ENCODE results near the gene GLI1.

GLI1 gene

DNA sequence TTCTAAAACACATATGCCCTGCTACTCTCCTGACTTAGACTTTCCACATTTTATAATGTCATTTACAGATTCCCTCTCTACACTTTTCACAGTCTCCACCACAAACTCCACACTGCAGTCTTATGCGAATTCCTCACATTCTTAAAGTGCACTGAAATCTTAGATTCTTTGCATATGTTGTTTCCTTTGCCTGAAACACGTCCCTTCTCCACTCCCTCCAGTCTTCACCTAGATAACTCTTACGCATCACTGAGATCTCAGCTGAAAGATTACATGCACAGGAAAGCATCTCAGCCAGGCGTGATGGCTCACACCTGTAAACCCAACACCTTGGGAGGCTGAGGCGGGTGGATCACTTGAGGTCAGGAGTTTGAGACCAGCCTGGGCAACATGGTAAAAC is 23.9 kb downstream of the GLI1 start:
- TF ChIP-seq, protein P1, sequence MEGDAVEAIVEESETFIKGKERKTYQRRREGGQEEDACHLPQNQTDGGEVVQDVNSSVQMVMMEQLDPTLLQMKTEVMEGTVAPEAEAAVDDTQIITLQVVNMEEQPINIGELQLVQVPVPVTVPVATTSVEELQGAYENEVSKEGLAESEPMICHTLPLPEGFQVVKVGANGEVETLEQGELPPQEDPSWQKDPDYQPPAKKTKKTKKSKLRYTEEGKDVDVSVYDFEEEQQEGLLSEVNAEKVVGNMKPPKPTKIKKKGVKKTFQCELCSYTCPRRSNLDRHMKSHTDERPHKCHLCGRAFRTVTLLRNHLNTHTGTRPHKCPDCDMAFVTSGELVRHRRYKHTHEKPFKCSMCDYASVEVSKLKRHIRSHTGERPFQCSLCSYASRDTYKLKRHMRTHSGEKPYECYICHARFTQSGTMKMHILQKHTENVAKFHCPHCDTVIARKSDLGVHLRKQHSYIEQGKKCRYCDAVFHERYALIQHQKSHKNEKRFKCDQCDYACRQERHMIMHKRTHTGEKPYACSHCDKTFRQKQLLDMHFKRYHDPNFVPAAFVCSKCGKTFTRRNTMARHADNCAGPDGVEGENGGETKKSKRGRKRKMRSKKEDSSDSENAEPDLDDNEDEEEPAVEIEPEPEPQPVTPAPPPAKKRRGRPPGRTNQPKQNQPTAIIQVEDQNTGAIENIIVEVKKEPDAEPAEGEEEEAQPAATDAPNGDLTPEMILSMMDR (IDR thresholded peaks at IDR 0.05): no peak
- H3K27ac ChIP-seq: no peak overlapping the region
- no peak overlapping the region for H3K4me3 ChIP-seq
- DNase-seq (ENCODE audit: low spot score): no peak

DNA sequence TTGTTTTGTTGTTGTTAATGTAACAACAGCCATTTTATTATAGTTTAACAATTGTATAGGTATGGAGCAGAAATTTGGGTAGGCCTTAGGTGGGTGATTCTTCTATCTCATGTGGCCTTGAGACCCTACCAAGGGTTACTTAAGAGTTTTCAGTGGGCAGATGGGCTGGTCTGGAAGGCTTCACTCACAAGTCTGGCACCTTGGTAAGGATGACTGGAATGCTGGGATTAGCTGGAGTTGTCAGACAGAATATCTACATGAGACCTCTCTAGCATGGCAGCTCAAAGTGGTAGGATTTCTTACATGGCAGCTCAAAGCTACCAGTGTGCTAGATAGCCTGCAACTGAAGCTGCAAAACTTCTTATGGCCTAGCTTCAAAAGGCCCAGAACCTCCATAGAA is 26.1 kb downstream of the GLI1 start:
- DNase-seq (ENCODE audit: low spot score): no peak
- TF ChIP-seq, protein P1 (IDR thresholded peaks at IDR 0.05): no peak
- no peak overlapping the region for H3K4me3 ChIP-seq

DNA sequence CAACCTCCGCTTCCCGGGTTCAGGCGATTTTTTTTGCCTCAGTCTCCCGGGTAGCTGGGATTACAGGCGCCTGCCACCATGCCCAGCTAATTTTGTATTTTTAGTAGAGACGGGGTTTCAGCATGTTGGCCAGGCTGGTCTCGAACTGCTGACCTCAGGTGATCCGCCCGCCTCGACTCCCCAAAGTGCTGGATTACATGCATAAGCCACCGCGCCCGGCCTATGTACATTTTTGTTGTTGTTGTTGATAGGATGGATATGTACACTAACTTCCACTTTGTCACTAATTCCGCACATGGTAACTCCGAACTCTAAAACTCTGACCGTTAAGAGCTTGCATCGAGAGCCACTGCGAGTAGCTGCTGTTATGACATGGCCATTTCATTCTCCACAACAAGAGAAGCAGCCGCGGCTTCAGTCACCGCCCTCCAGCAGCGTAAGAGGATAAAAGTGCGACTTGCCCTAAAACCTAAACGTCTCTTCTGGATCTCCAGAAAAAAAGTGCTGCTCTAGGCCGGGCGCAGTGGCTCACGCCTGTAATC is 27.5 kb downstream of the GLI1 start:
- Histone ChIP-seq H3K4me3 (peak overlapping the region; percentile 100), H3K27ac (peak overlapping the region in 1 of 2 donors; percentile 58)
- TF ChIP-seq, protein P1 (IDR thresholded peaks at IDR 0.05): no peak
- DNase-seq (ENCODE audit: low spot score): no peak

More for the DNA sequence above, 26.1 kb downstream of the GLI1 start:
- H3K27ac ChIP-seq: no peak overlapping the region

DNA sequence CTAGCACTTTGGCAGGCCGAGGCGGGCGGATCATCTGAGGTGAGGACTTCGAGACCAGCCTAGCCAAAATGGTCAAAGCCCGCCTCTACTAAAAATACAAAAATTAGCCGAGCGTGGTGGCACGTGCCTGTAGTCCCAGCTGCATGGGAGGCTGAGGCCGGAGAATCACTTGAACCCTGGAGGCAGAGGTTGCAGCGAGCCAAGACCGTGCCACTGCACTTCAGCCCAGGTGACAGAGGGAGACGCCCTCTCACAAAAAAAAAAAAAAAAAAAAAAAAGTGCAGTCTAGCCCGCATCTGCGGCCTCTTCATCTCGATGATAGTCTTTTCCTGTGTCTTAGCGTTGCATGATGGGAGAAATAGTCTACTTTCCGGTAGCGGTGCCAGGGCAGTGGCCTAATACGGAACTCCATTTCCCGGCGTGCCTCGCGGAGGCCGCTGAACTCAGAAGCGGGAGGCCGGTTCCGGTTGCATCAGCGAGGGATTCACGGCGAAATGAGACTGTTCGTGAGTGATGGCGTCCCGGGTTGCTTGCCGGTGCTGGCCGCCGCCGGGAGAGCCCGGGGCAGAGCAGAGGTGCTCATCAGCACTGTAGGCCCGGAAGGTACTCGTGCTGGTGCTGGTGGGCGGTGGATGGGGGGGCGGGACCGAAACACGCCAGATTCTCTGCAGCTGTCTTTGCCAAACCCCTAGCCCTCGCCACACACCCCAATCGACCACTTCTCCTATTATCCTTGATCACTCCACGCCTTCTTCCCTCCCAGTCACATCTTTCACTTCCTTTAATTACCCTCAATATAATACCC is 28.2 kb downstream of the GLI1 start, which contains the start of gene MARS1:
MARS1 (plus strand) TSS at position 472 of the 805 bp plus-strand sequence; CDS start at position 495, 23 bp downstream.
- H3K27ac ChIP-seq: peak within 1 kb of the TSS; percentile 62 to 96
- TF ChIP-seq, protein P1 (IDR thresholded peaks at IDR 0.05): no peak
- peak; percentile 94 for DNase-seq (ENCODE audit: low spot score)
- peak within 1 kb of the TSS; percentile 100 for H3K4me3 ChIP-seq

DNA sequence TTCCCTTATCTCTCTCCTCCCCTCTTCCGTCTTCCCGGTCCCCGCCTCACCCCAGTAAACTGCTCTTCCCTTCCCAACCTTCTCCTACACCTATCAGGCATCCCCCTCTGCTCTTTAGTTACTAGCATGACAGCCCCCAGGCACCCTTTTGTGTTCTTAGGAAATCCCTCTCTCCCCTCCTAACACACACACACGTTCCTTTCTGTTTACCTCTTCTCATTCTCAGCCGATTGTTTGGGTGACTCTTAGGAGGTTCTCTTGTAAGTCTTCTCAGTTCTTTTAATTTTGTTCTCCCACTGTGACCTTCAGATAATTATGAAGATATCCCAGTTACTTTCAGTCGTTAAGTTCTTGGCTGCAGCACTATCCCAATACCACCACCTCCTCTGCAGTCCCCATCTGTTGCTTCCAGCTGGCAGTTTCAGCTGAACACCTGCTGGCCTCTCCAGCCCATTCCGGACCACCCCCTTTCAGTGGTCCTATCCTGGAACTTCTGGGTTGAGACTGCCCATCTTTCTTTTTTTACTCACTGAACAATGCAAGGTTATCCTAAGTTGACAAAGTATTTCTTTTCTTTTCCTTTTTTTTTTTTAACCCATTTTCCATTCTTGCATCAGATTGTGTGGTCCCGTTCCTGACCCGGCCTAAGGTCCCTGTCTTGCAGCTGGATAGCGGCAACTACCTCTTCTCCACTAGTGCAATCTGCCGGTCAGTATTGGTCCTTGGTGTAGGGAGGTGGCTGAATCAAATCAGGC is 29.0 kb downstream of the GLI1 start:
- DNase-seq (ENCODE audit: low spot score): no peak
- TF ChIP-seq, protein P1 (IDR thresholded peaks at IDR 0.05): no peak
- Histone ChIP-seq H3K4me3 (peak overlapping the region; percentile 100), H3K27ac (peak overlapping the region; percentile 62 to 96)

DNA sequence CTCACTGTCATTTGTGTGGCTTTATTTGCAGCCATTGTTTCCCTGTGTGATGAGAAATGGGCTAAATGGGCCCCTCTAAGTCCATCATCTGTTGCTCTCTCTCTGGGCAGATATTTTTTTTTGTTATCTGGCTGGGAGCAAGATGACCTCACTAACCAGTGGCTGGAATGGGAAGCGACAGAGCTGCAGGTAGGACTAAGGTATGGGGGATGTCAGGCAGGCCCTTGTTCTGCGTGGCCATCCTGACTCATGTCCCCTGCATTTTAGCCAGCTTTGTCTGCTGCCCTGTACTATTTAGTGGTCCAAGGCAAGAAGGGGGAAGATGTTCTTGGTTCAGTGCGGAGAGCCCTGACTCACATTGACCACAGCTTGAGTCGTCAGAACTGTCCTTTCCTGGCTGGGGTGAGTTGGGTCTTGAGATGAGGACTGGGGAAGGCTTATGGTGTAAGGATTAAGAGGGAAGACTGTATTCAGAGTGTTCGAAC is 29.6 kb downstream of the GLI1 start:
- TF ChIP-seq, protein P1 (IDR thresholded peaks at IDR 0.05): no peak
- Histone ChIP-seq H3K4me3 (peak overlapping the region; percentile 100), H3K27ac (no peak overlapping the region)
- DNase-seq (ENCODE audit: low spot score): no peak

Measured in coronary artery (tissue), 2 donors.